A549 (cell line): ENCODE results near the gene NDUFB5. TPM values are rescaled to one million over a fixed set of nuclear protein-coding genes. Genes with fewer than 3 reads are reported as not detected.

Source experiments
- ATAC-seq, 2 experiments: fragments of 200-7000 bp in 1 of 2; fragments of >200 bp in 1 of 2; cut with Nextera tagmentation in 1 of 2; cut with Tn5 transposase in 1 of 2; 3 replicates each; pipeline versions ENCODE4 v1.8.0 to v1.9.1; 2018 to 2020; ENCODE audit warnings: mild to moderate bottlenecking in 1 of 2, moderate library complexity in 1 of 2
- CTCF ChIA-PET: fragments of 300-600 bp; sonication (Branson Sonifier 250); formaldehyde crosslinking; extraction: SDS; loops from one replicate; lab custom pipeline; 2021; ENCODE audit warnings: antibody characterized with exemption, inconsistent platforms; lab: Yijun Ruan, JAX
- POLR2A ChIA-PET: fragments of 350-600 bp; formaldehyde crosslinking; extraction: SDS; loops from one replicate; lab custom pipeline; 2021; ENCODE audit warnings: antibody characterized with exemption, inconsistent platforms; lab: Yijun Ruan, JAX
- DNase-seq, 2 experiments: peaks; one replicate each; pipeline versions ENCODE4 v3.0.0 to v3.0.0-alpha.2; 2011 to 2016; ENCODE audit warnings: low read depth in 1 of 2, low spot score in 1 of 2
- FAIRE-seq: peaks from 2 replicates; lab custom pipeline; 2011; peaks lifted over from hg19 to GRCh38; lab: Jason Lieb, UNC
- H3K27ac ChIP-seq, 2 experiments: fragments of >200 bp; sonication (Bioruptor Twin); formaldehyde crosslinking; 3 replicates each; pipeline ENCODE4 v1.5.1; 2016 to 2017
- H3K4me1 ChIP-seq: fragments of >200 bp; sonication (Bioruptor Twin); formaldehyde crosslinking; 3 replicates; pipeline ENCODE4 v1.6.1; 2016
- H3K4me2 ChIP-seq: fragments of >200 bp; sonication (Bioruptor Twin); formaldehyde crosslinking; 3 replicates; pipeline ENCODE4 v1.6.1; 2016
- H3K4me3 ChIP-seq: fragments of >200 bp; sonication (Bioruptor Twin); formaldehyde crosslinking; 3 replicates; pipeline ENCODE4 v1.5.1; 2016
- H3K9me3 ChIP-seq: fragments of >200 bp; sonication (Bioruptor Twin); formaldehyde crosslinking; 3 replicates; pipeline ENCODE4 v1.6.1; 2016
- BCL3 ChIP-seq: fragments of >200 bp; sonication (Bioruptor Twin); formaldehyde crosslinking; IDR thresholded peaks from 3 replicates; pipeline ENCODE4 v1.6.1; 2016
- CHD2 ChIP-seq: fragments of 150-350 bp; IDR thresholded peaks from 2 replicates; pipeline ENCODE4 v1.6.1; 2014; ENCODE audit warnings: low read length; ENCODE audit not compliant: partially characterized antibody
- CHD4 ChIP-seq: fragments of 200-600 bp; sonication (generic); IDR thresholded peaks from 2 replicates; pipeline ENCODE4 v1.6.1; 2016; ENCODE audit warnings: antibody characterized with exemption, mild to moderate bottlenecking, borderline replicate concordance
- CTCF ChIP-seq: fragments of >200 bp; sonication (Bioruptor Twin); formaldehyde crosslinking; IDR thresholded peaks from 3 replicates; pipeline ENCODE4 v1.5.1; 2016
- EHMT2 ChIP-seq: fragments of 200-600 bp; sonication (generic); IDR thresholded peaks from 2 replicates; pipeline ENCODE4 v1.6.1; 2016; ENCODE audit warnings: antibody characterized with exemption, low read depth, mild to moderate bottlenecking, moderate library complexity
- EP300 ChIP-seq, 2 experiments: fragments of >200 bp; sonication (Bioruptor Twin); formaldehyde crosslinking; IDR thresholded peaks; 2 replicates in 1 of 2; 3 replicates in 1 of 2; pipeline ENCODE4 v1.6.1; 2016 to 2017
- FOXS1 ChIP-seq: fragments of 250-450 bp; sonication (Bioruptor Pico); IDR thresholded peaks from 2 replicates; pipeline ENCODE4 v1.5.0; 2020; ENCODE audit warnings: mild to moderate bottlenecking, moderate library complexity
- GATA3 ChIP-seq: IDR thresholded peaks from 2 replicates; pipeline ENCODE4 v1.6.1; 2012; ENCODE audit warnings: borderline replicate concordance
- HDAC2 ChIP-seq: fragments of 200-600 bp; sonication (generic); IDR thresholded peaks from 2 replicates; pipeline ENCODE4 v1.6.1; 2016
- HMGXB4 ChIP-seq: fragments of 250-450 bp; sonication (Bioruptor Pico); IDR thresholded peaks from 2 replicates; pipeline ENCODE4 v1.5.0; 2021; ENCODE audit warnings: mild to moderate bottlenecking, moderate library complexity, borderline replicate concordance
- HOXB13 ChIP-seq: fragments of 250-450 bp; sonication (Bioruptor Pico); IDR thresholded peaks from 2 replicates; pipeline ENCODE4 v1.5.0; 2020; ENCODE audit warnings: low read depth, mild to moderate bottlenecking, moderate library complexity
- JUN ChIP-seq, 2 experiments: fragments of >200 bp; sonication (Bioruptor Twin); formaldehyde crosslinking; IDR thresholded peaks; 2 replicates in 1 of 2; 3 replicates in 1 of 2; pipeline ENCODE4 v1.6.1; 2016 to 2017
- JUNB ChIP-seq: fragments of >200 bp; sonication (Bioruptor Twin); formaldehyde crosslinking; IDR thresholded peaks from 2 replicates; pipeline ENCODE4 v1.6.1; 2016
- KDM5A ChIP-seq: fragments of 200-600 bp; sonication (generic); IDR thresholded peaks from 2 replicates; pipeline ENCODE4 v1.6.1; 2016; ENCODE audit warnings: antibody characterized with exemption, mild to moderate bottlenecking
- MAFK ChIP-seq: fragments of 450-650 bp; IDR thresholded peaks from 2 replicates; pipeline ENCODE4 v1.6.1; 2014; ENCODE audit not compliant: partially characterized antibody
- MAX ChIP-seq: IDR thresholded peaks from 2 replicates; pipeline ENCODE4 v1.6.1; 2012
- NR3C1 ChIP-seq: fragments of >200 bp; sonication (Bioruptor Twin); formaldehyde crosslinking; IDR thresholded peaks from 3 replicates; pipeline ENCODE4 v1.6.1; 2017
- PBX3 ChIP-seq: IDR thresholded peaks from 2 replicates; pipeline ENCODE4 v1.6.1; 2012
- PHF8 ChIP-seq: fragments of 200-600 bp; sonication (generic); IDR thresholded peaks from 2 replicates; pipeline ENCODE4 v1.6.1; 2016; ENCODE audit warnings: low read depth, mild to moderate bottlenecking, antibody characterized with exemption, moderate library complexity, borderline replicate concordance
- RAD21 ChIP-seq, 2 experiments: fragments of >200 bp in 1 of 2; sonication (Bioruptor Twin) in 1 of 2; formaldehyde crosslinking in 1 of 2; IDR thresholded peaks in 1 of 2; conservative IDR thresholded peaks in 1 of 2; 2 replicates in 1 of 2; 3 replicates in 1 of 2; pipeline ENCODE4 v1.6.1; 2012 to 2018; ENCODE audit warnings: inconsistent platforms in 1 of 2
- RARB ChIP-seq: fragments of 250-450 bp; sonication (Bioruptor Pico); IDR thresholded peaks from 2 replicates; pipeline ENCODE4 v1.8.0; 2021; ENCODE audit warnings: mild to moderate bottlenecking, moderate library complexity
- REST ChIP-seq: fragments of 200-600 bp; sonication (generic); IDR thresholded peaks from 2 replicates; pipeline ENCODE4 v1.6.1; 2016; ENCODE audit warnings: antibody characterized with exemption, mild to moderate bottlenecking, moderate library complexity
- RNF2 ChIP-seq: fragments of 200-600 bp; sonication (generic); IDR thresholded peaks from 2 replicates; pipeline ENCODE4 v1.6.1; 2016; ENCODE audit warnings: low read depth, mild to moderate bottlenecking, antibody characterized with exemption, moderate library complexity, borderline replicate concordance
- TFCP2L1 ChIP-seq: fragments of 250-450 bp; sonication (Bioruptor Pico); IDR thresholded peaks from 2 replicates; pipeline ENCODE4 v1.5.0; 2021; ENCODE audit warnings: mild to moderate bottlenecking
- WGBS: methylation state at CpG from one replicate; pipeline ENCODE4 v1.1.6; 2017; ENCODE audit errors: missing lambda C conversion rate; 5-methylcytosine and 5-hydroxymethylcytosine counted together
- polyA plus RNA-seq, 4 experiments: library from polyadenylated mRNA; depleted of rRNA in 3 of 4; stranded (reverse); fragments of >200 nt; fragmentation: RNase III in 1 of 4; extraction: RNeasy Plus Mini Kit Qiagen cat#74134 plus additional on column Dnase treatment in 1 of 4; gene quantifications; 2 replicates in 3 of 4; 3 replicates in 1 of 4; pipeline ENCODE4 v1.2.3, GENCODE V29; 2011 to 2017

Gene NDUFB5
- polyA plus RNA-seq, 2 of the 4 experiments (the other 2 are of a cell fraction) = 65.5 to 66.1 TPM

GRCh38 chr3:179670311-179670710 lies 65.7 kb downstream of the NDUFB5 start:
- H3K4me1 ChIP-seq = peaks cover 4% of the 10 kb centered on the region; the same call in 1 of the 3 replicates
- TF ChIP-seq KDM5A (no peak), HMGXB4 (no peak), MAX (no peak), JUNB (no peak), HDAC2 (no peak), EHMT2 (no peak), FOXS1 (CRISPR knock-in tag) (no peak), PBX3 (no peak), GATA3 (no peak), HOXB13 (no peak), REST (no peak), CHD4 (no peak), CHD2 (no peak), MAFK (no peak), JUN (IDR thresholded peaks at IDR 0.05) (no peak), RAD21 (conservative IDR thresholded peaks at IDR 0.05 in 1 of 2, IDR thresholded peaks at IDR 0.05 in 1 of 2) (no peak), BCL3 (no peak), RNF2 (no peak), EP300 (IDR thresholded peaks at IDR 0.05) (no peak)
- ChIA-PET CTCF (interaction anchor here (0.6 kb wide), 1 partner anchor 33 kb away, joined by 3 read pairs; no protein-coding TSS in a partner anchor), POLR2A (no interaction called here)
- H3K9me3 ChIP-seq = no peaks in the 10 kb centered on the region
- no peak for ATAC-seq
- H3K4me2 ChIP-seq = no peak overlapping the region
- H3K27ac ChIP-seq = no peak overlapping the region
- WGBS = 93% methylated on average over 8 of the region's 8 CpGs
- DNase-seq = no peak
- no peak overlapping the region for H3K4me3 ChIP-seq
- FAIRE-seq = no peak

- 86% methylated on average over 1 of the region's 1 CpG for WGBS
- Histone ChIP-seq H3K4me1 (peaks cover 4% of the 10 kb centered on the region; the same call in 1 of the 3 replicates), H3K9me3 (no peaks in the 10 kb centered on the region), H3K4me2 (no peak overlapping the region), H3K4me3 (no peak overlapping the region), H3K27ac (no peak overlapping the region)
- no peak for FAIRE-seq
- ChIA-PET POLR2A (no interaction called here), CTCF (no interaction called here)
- DNase-seq = no peak
- ATAC-seq = no peak
- TF ChIP-seq PBX3 = no peak
- no peak for TF ChIP-seq TFCP2L1 (CRISPR knock-in tag)
- no peak for TF ChIP-seq GATA3
- TF ChIP-seq BCL3 = no peak
- TF ChIP-seq MAX = no peak
- no peak for TF ChIP-seq JUNB
- TF ChIP-seq RNF2 = no peak
- no peak for TF ChIP-seq NR3C1
- no peak for TF ChIP-seq EHMT2
- no peak for TF ChIP-seq CTCF
- TF ChIP-seq RARB (CRISPR knock-in tag) = no peak
- TF ChIP-seq PHF8 = no peak
Measured at GRCh38 chr3:179671309-179671708, 66.7 kb downstream of the NDUFB5 start.
